HepG2 (cell line): ENCODE measurements around the gene SH2D7. TPM values are rescaled to one million over a fixed set of nuclear protein-coding genes. Genes with fewer than 3 reads are reported as not detected.
A peak's percentile ranks its signal among the peaks of the same experiment; 100 is the strongest.

Experiments
- CHD2 ChIP-seq: IDR thresholded peaks from 2 replicates; pipeline ENCODE4 v1.6.1; 2011; ENCODE audit warnings: low read depth, low read length, improper control_type of control experiment
- FOXK1 ChIP-seq: sonication (generic); formaldehyde crosslinking; IDR thresholded peaks from 2 replicates; pipeline ENCODE4 v1.4.0; 2020; ENCODE audit warnings: low read depth, missing genetic modification reagents, borderline replicate concordance
- GATAD2A ChIP-seq: IDR thresholded peaks from 2 replicates; pipeline ENCODE4 v1.6.1; 2016
- IRX3 ChIP-seq: sonication (generic); formaldehyde crosslinking; IDR thresholded peaks from 2 replicates; pipeline ENCODE4 v1.8.1; 2023; ENCODE audit warnings: mild to moderate bottlenecking, low read depth, missing genetic modification reagents, borderline replicate concordance
- KDM6A ChIP-seq: IDR thresholded peaks from 2 replicates; pipeline ENCODE4 v1.6.1; 2016; ENCODE audit warnings: low read depth
- KMT2B ChIP-seq: IDR thresholded peaks from 2 replicates; pipeline ENCODE4 v1.6.1; 2016; ENCODE audit warnings: missing genetic modification reagents, missing compliant biosample characterization
- MED13 ChIP-seq: sonication (generic); formaldehyde crosslinking; IDR thresholded peaks from 2 replicates; pipeline ENCODE4 v1.5.0; 2020; ENCODE audit warnings: missing genetic modification reagents
- MTF2 ChIP-seq: sonication (generic); formaldehyde crosslinking; IDR thresholded peaks from 2 replicates; pipeline ENCODE4 v1.5.0; 2020; ENCODE audit warnings: missing genetic modification reagents, borderline replicate concordance
- NPAS2 ChIP-seq: sonication (generic); formaldehyde crosslinking; IDR thresholded peaks from 2 replicates; pipeline ENCODE4 v1.8.0; 2022; ENCODE audit warnings: mild to moderate bottlenecking, missing genetic modification reagents, borderline replicate concordance
- NR2F2 ChIP-seq: IDR thresholded peaks from 2 replicates; pipeline ENCODE4 v1.6.1; 2012; ENCODE audit warnings: low read depth, inconsistent platforms, borderline replicate concordance
- RELA ChIP-seq: sonication (generic); formaldehyde crosslinking; IDR thresholded peaks from 2 replicates; pipeline ENCODE4 v1.4.0; 2020; ENCODE audit warnings: missing genetic modification reagents
- SALL2 ChIP-seq: sonication (generic); formaldehyde crosslinking; IDR thresholded peaks from 2 replicates; pipeline ENCODE4 v1.8.1; 2023; ENCODE audit warnings: mild to moderate bottlenecking, missing genetic modification reagents, inconsistent platforms
- SATB2 ChIP-seq: sonication (generic); formaldehyde crosslinking; IDR thresholded peaks from 2 replicates; pipeline ENCODE4 v1.5.0; 2020; ENCODE audit warnings: missing genetic modification reagents
- TRIM24 ChIP-seq: sonication (generic); formaldehyde crosslinking; IDR thresholded peaks from 2 replicates; pipeline ENCODE4 v1.8.0; 2022; ENCODE audit warnings: mild to moderate bottlenecking, missing genetic modification reagents
- ZNF225 ChIP-seq: sonication (generic); formaldehyde crosslinking; IDR thresholded peaks from 2 replicates; pipeline ENCODE4 v1.4.0; 2020; ENCODE audit warnings: mild to moderate bottlenecking, missing genetic modification reagents
- ZNF577 ChIP-seq: sonication (generic); formaldehyde crosslinking; IDR thresholded peaks from 2 replicates; pipeline ENCODE4 v1.4.0; 2020; ENCODE audit warnings: mild to moderate bottlenecking, low read depth, missing genetic modification reagents, borderline replicate concordance
- ZNF782 ChIP-seq: sonication (generic); formaldehyde crosslinking; IDR thresholded peaks from 2 replicates; pipeline ENCODE4 v1.4.0; 2020; ENCODE audit warnings: missing genetic modification reagents, mild to moderate bottlenecking, borderline replicate concordance
- ZSCAN25 ChIP-seq: sonication (generic); formaldehyde crosslinking; IDR thresholded peaks from 2 replicates; pipeline ENCODE4 v1.8.0; 2022; ENCODE audit warnings: mild to moderate bottlenecking, missing genetic modification reagents
- polyA plus RNA-seq, 8 experiments: library from polyadenylated mRNA; depleted of rRNA in 3 of 8; stranded (reverse) in 7 of 8; unstranded in 1 of 8; fragments of >200 nt; fragmentation: Illumina TruSeq in 4 of 8; extraction: Trizol in 4 of 8; gene quantifications; 2 replicates each; pipeline versions ENCODE4 v1.2.1 to v1.2.3, GENCODE V29; 2011 to 2016; ENCODE audit warnings: low read depth in 4 of 8, missing spikeins in 1 of 8, mixed read lengths in 1 of 8; ENCODE audit not compliant: insufficient read depth in 1 of 8
- total RNA-seq, 5 experiments: library from RNA; depleted of rRNA; stranded (reverse); fragments of >200 nt; fragmentation: Illumina TruSeq; extraction: Trizol; gene quantifications; 2 replicates each; pipeline ENCODE4 v1.2.3, GENCODE V29; 2016; ENCODE audit warnings: low read depth in 1 of 5
- TF ChIP-seq, protein P1 (sequence below): IDR thresholded peaks from 2 replicates; pipeline ENCODE4 v1.4.0; 2020; ENCODE audit warnings: mild to moderate bottlenecking, missing genetic modification reagents
- TF ChIP-seq, protein P2 (sequence below): sonication (generic); formaldehyde crosslinking; IDR thresholded peaks from 2 replicates; pipeline ENCODE4 v1.4.0; 2020; ENCODE audit warnings: missing genetic modification reagents, borderline replicate concordance
- TF ChIP-seq, protein P3 (sequence below): sonication (generic); formaldehyde crosslinking; IDR thresholded peaks from 2 replicates; pipeline ENCODE4 v1.5.1; 2020; ENCODE audit warnings: mild to moderate bottlenecking, missing genetic modification reagents, moderate library complexity

SH2D7 gene
- total and polyA plus RNA-seq, 2 of the 13 experiments (the other 11 are each of a cell fraction or from before 2014, with no cell fraction given): not detected

DNA sequence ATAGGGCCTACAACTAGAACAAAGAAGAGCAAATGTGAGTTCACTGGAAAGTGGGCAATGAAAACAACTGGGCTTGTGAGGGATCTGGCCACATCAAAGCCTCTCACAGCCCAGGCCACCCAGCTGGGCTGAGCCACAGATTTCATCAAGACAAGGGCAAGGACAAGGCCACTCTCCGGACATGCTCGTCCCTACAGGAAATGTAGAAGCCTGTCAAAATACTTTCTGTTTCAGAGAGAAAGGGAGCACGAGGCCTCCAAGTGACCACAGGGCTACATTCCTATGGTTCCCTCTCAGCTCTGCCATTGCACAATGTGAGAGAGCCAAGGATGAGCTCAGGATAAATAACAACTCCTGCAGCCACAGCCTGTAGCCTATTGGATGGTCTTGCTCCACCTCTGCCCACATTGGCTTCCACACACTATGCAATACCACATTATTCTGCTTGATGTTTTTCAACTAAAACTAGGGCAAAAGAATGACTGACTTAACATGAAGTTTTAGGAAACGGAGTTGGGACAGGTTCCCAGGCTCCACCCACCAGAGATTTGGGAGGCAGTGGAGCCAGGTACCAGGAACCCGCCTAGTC, 27.0 kb upstream of the SH2D7 start (continued):
- TF ChIP-seq, protein P1, sequence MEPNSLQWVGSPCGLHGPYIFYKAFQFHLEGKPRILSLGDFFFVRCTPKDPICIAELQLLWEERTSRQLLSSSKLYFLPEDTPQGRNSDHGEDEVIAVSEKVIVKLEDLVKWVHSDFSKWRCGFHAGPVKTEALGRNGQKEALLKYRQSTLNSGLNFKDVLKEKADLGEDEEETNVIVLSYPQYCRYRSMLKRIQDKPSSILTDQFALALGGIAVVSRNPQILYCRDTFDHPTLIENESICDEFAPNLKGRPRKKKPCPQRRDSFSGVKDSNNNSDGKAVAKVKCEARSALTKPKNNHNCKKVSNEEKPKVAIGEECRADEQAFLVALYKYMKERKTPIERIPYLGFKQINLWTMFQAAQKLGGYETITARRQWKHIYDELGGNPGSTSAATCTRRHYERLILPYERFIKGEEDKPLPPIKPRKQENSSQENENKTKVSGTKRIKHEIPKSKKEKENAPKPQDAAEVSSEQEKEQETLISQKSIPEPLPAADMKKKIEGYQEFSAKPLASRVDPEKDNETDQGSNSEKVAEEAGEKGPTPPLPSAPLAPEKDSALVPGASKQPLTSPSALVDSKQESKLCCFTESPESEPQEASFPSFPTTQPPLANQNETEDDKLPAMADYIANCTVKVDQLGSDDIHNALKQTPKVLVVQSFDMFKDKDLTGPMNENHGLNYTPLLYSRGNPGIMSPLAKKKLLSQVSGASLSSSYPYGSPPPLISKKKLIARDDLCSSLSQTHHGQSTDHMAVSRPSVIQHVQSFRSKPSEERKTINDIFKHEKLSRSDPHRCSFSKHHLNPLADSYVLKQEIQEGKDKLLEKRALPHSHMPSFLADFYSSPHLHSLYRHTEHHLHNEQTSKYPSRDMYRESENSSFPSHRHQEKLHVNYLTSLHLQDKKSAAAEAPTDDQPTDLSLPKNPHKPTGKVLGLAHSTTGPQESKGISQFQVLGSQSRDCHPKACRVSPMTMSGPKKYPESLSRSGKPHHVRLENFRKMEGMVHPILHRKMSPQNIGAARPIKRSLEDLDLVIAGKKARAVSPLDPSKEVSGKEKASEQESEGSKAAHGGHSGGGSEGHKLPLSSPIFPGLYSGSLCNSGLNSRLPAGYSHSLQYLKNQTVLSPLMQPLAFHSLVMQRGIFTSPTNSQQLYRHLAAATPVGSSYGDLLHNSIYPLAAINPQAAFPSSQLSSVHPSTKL (CRISPR knock-in tag): peak; percentile 100
- TF ChIP-seq, protein P2, sequence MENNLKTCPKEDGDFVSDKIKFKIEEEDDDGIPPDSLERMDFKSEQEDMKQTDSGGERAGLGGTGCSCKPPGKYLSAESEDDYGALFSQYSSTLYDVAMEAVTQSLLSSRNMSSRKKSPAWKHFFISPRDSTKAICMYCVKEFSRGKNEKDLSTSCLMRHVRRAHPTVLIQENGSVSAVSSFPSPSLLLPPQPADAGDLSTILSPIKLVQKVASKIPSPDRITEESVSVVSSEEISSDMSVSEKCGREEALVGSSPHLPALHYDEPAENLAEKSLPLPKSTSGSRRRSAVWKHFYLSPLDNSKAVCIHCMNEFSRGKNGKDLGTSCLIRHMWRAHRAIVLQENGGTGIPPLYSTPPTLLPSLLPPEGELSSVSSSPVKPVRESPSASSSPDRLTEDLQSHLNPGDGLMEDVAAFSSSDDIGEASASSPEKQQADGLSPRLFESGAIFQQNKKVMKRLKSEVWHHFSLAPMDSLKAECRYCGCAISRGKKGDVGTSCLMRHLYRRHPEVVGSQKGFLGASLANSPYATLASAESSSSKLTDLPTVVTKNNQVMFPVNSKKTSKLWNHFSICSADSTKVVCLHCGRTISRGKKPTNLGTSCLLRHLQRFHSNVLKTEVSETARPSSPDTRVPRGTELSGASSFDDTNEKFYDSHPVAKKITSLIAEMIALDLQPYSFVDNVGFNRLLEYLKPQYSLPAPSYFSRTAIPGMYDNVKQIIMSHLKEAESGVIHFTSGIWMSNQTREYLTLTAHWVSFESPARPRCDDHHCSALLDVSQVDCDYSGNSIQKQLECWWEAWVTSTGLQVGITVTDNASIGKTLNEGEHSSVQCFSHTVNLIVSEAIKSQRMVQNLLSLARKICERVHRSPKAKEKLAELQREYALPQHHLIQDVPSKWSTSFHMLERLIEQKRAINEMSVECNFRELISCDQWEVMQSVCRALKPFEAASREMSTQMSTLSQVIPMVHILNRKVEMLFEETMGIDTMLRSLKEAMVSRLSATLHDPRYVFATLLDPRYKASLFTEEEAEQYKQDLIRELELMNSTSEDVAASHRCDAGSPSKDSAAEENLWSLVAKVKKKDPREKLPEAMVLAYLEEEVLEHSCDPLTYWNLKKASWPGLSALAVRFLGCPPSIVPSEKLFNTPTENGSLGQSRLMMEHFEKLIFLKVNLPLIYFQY (CRISPR knock-in tag): peak; percentile 95; the same call in 1 of the 2 replicates
- no peak for TF ChIP-seq NPAS2
- peak; percentile 71; the same call in 1 of the 2 replicates for TF ChIP-seq ZSCAN25
- TF ChIP-seq NR2F2: peak; percentile 81
- TF ChIP-seq SATB2 (CRISPR knock-in tag): no peak
- TF ChIP-seq GATAD2A: peak; percentile 98
- no peak for TF ChIP-seq ZNF225 (CRISPR knock-in tag)
- TF ChIP-seq RELA (CRISPR knock-in tag): 0 out of 2 replicates have a peak, but pooled peaks have one; percentile 54
- peak; percentile 93 for TF ChIP-seq TRIM24 (CRISPR knock-in tag)
- TF ChIP-seq FOXK1 (CRISPR knock-in tag): peak; percentile 97
- TF ChIP-seq MED13 (CRISPR knock-in tag): no peak
- no peak for TF ChIP-seq CHD2
- peak; percentile 79 for TF ChIP-seq SALL2 (CRISPR knock-in tag)
- 0 out of 2 replicates have a peak, but pooled peaks have one; percentile 33 for TF ChIP-seq ZNF577
- TF ChIP-seq MTF2 (CRISPR knock-in tag): no peak
- peak; percentile 79; the same call in 1 of the 2 replicates for TF ChIP-seq ZNF782 (CRISPR knock-in tag)
- TF ChIP-seq, protein P3, sequence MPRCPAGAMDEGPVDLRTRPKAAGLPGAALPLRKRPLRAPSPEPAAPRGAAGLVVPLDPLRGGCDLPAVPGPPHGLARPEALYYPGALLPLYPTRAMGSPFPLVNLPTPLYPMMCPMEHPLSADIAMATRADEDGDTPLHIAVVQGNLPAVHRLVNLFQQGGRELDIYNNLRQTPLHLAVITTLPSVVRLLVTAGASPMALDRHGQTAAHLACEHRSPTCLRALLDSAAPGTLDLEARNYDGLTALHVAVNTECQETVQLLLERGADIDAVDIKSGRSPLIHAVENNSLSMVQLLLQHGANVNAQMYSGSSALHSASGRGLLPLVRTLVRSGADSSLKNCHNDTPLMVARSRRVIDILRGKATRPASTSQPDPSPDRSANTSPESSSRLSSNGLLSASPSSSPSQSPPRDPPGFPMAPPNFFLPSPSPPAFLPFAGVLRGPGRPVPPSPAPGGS (CRISPR knock-in tag): 0 out of 2 replicates have a peak, but pooled peaks have one; percentile 86
- peak; percentile 91 for TF ChIP-seq KDM6A
- 0 out of 2 replicates have a peak, but pooled peaks have one; percentile 24 for TF ChIP-seq IRX3
- TF ChIP-seq KMT2B (CRISPR knock-in tag): peak; percentile 88
